GM18511 (cell line): ENCODE results near the gene NR2C2.

Source experiments
- ATAC-seq: cut with Tn5 transposase; IDR thresholded peaks from one replicate; pipeline ENCODE4 v1.9.1; 2021; ENCODE audit warnings: mild to moderate bottlenecking, moderate library complexity; ENCODE audit not compliant: unreplicated experiment

Gene NR2C2

DNA sequence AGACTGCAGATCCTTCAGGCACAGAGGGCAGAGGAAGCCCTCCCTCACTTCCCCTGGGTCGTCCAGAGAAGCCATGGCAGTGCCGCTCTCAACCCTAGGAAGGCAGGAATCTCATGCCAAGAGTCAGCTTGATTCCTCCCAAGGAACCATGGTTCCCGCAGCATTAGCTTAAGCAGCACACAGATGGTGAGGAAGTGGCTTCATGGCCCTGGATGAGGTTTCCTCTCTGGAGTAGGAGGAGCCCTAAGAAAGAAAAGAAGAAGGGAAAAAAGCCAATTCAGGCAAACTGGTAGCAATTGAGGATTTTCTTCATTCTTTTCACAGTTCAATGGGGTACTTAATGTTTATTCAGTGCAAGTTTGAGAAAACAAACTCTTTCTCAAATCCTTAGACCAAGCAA lies 148.7 kb downstream of the NR2C2 start:
- no peak for ATAC-seq

- no peak for ATAC-seq
Measured at GRCh38 chr3:15097891-15098290, 150.5 kb downstream of the NR2C2 start.
